ENCODE data around the gene MCOLN1. TPM values are rescaled to one million over a fixed set of nuclear protein-coding genes. Genes with fewer than 3 reads are reported as not detected.

MCOLN1 gene
- total RNA-seq, 1 donor from 2014 or later: 33.3 TPM

GRCh38 chr19:7552781-7553180 lies 30.4 kb downstream of the MCOLN1 start:
- TF ChIP-seq CTCF (IDR thresholded peaks at IDR 0.05): no peak
- no peaks in the 10 kb centered on the region for H3K27me3 Mint-ChIP-seq (ENCODE audit: unreplicated experiment)

GRCh38 chr19:7554565-7554964 lies 32.1 kb downstream of the MCOLN1 start:
- no peak overlapping the region for H3K4me3 Mint-ChIP-seq (ENCODE audit: unreplicated experiment)
- no peak overlapping the region for H3K27ac Mint-ChIP-seq (ENCODE audit: unreplicated experiment)
- DNase-seq (ENCODE audit: extremely low spot score, unreplicated experiment): no peak
- TF ChIP-seq CTCF (IDR thresholded peaks at IDR 0.05): no peak
- H3K9me3 Mint-ChIP-seq (ENCODE audit: unreplicated experiment): no peaks in the 10 kb centered on the region
- peaks cover 37% of the 10 kb centered on the region for H3K36me3 Mint-ChIP-seq (ENCODE audit: unreplicated experiment)
- no peaks in the 10 kb centered on the region for H3K27me3 Mint-ChIP-seq (ENCODE audit: unreplicated experiment)
- no peaks in the 10 kb centered on the region for H3K4me1 Mint-ChIP-seq (ENCODE audit: unreplicated experiment)

More at GRCh38 chr19:7552781-7553180, 30.4 kb downstream of the MCOLN1 start:
- Mint-ChIP-seq H3K36me3 (ENCODE audit: unreplicated experiment) (peaks cover 29% of the 10 kb centered on the region), H3K4me3 (ENCODE audit: unreplicated experiment) (no peak overlapping the region), H3K9me3 (ENCODE audit: unreplicated experiment) (no peaks in the 10 kb centered on the region), H3K27ac (ENCODE audit: unreplicated experiment) (no peak overlapping the region), H3K4me1 (ENCODE audit: unreplicated experiment) (no peaks in the 10 kb centered on the region)
- DNase-seq (ENCODE audit: extremely low spot score, unreplicated experiment): no peak

- Mint-ChIP-seq H3K27ac (ENCODE audit: unreplicated experiment) (no peak overlapping the region), H3K4me3 (ENCODE audit: unreplicated experiment) (no peak overlapping the region), H3K9me3 (ENCODE audit: unreplicated experiment) (no peaks in the 10 kb centered on the region), H3K36me3 (ENCODE audit: unreplicated experiment) (peaks cover 33% of the 10 kb centered on the region), H3K4me1 (ENCODE audit: unreplicated experiment) (no peaks in the 10 kb centered on the region), H3K27me3 (ENCODE audit: unreplicated experiment) (no peaks in the 10 kb centered on the region)
- DNase-seq (ENCODE audit: extremely low spot score, unreplicated experiment): no peak
- no peak for TF ChIP-seq CTCF (IDR thresholded peaks at IDR 0.05)
Measured at GRCh38 chr19:7554990-7555864, 32.8 kb downstream of the MCOLN1 start.

GRCh38 chr19:7556696-7557315 lies 34.4 kb downstream of the MCOLN1 start:
- no peak for DNase-seq (ENCODE audit: extremely low spot score, unreplicated experiment)
- Mint-ChIP-seq H3K36me3 (ENCODE audit: unreplicated experiment) (peaks cover 31% of the 10 kb centered on the region), H3K4me3 (ENCODE audit: unreplicated experiment) (no peak overlapping the region), H3K9me3 (ENCODE audit: unreplicated experiment) (no peaks in the 10 kb centered on the region), H3K4me1 (ENCODE audit: unreplicated experiment) (no peaks in the 10 kb centered on the region), H3K27ac (ENCODE audit: unreplicated experiment) (no peak overlapping the region), H3K27me3 (ENCODE audit: unreplicated experiment) (no peaks in the 10 kb centered on the region)
- TF ChIP-seq CTCF (IDR thresholded peaks at IDR 0.05): no peak

- no peak for TF ChIP-seq CTCF (IDR thresholded peaks at IDR 0.05)
- Mint-ChIP-seq H3K27ac (ENCODE audit: unreplicated experiment) (no peak overlapping the region), H3K9me3 (ENCODE audit: unreplicated experiment) (no peaks in the 10 kb centered on the region), H3K4me3 (ENCODE audit: unreplicated experiment) (no peak overlapping the region), H3K27me3 (ENCODE audit: unreplicated experiment) (no peaks in the 10 kb centered on the region), H3K4me1 (ENCODE audit: unreplicated experiment) (no peaks in the 10 kb centered on the region), H3K36me3 (ENCODE audit: unreplicated experiment) (peaks cover 31% of the 10 kb centered on the region)
- no peak for DNase-seq (ENCODE audit: extremely low spot score, unreplicated experiment)
Measured at GRCh38 chr19:7558667-7559066, 36.2 kb downstream of the MCOLN1 start.
